KMS-11 (cell line): ENCODE data around the gene SERGEF.

Experiments used
- H2AFZ ChIP-seq: fragments of 200-600 bp; sonication (generic); 2 replicates; pipeline ENCODE4 v1.6.1; 2016; ENCODE audit warnings: antibody characterized with exemption, mixed run types, low read depth
- H3K27ac ChIP-seq: fragments of 200-600 bp; sonication (generic); 2 replicates; pipeline ENCODE4 v1.6.1; 2016; ENCODE audit warnings: mild to moderate bottlenecking, mixed run types
- H3K27me3 ChIP-seq: fragments of 200-600 bp; sonication (generic); 2 replicates; pipeline ENCODE4 v1.6.1; 2017; ENCODE audit warnings: mild to moderate bottlenecking, low read depth, mixed run types, moderate library complexity; ENCODE audit not compliant: insufficient read depth
- H3K36me3 ChIP-seq: fragments of 200-600 bp; sonication (generic); 2 replicates; pipeline ENCODE4 v1.6.1; 2017; ENCODE audit warnings: mild to moderate bottlenecking, mixed run types; ENCODE audit not compliant: insufficient read depth
- H3K4me1 ChIP-seq: fragments of 200-600 bp; sonication (generic); 2 replicates; pipeline ENCODE4 v1.6.1; 2016; ENCODE audit warnings: mild to moderate bottlenecking, low read depth, mixed run types; ENCODE audit not compliant: poor library complexity, severe bottlenecking
- H3K4me2 ChIP-seq: fragments of 200-600 bp; sonication (generic); 2 replicates; pipeline ENCODE4 v1.7.0; 2016; ENCODE audit warnings: mild to moderate bottlenecking, mixed run types
- H3K4me3 ChIP-seq: fragments of 200-600 bp; sonication (generic); IDR thresholded peaks from 2 replicates; pipeline ENCODE4 v1.6.1; 2017; ENCODE audit warnings: low read depth, low read length, mixed read lengths; ENCODE audit not compliant: insufficient read depth
- H3K79me2 ChIP-seq: fragments of 200-600 bp; sonication (generic); 2 replicates; pipeline ENCODE4 v1.6.1; 2016; ENCODE audit warnings: low read depth, mixed run types; ENCODE audit not compliant: insufficient read depth
- H3K9ac ChIP-seq: fragments of 200-600 bp; sonication (generic); 2 replicates; pipeline ENCODE4 v1.6.1; 2016; ENCODE audit warnings: mild to moderate bottlenecking, mixed run types
- H4K20me1 ChIP-seq: fragments of 200-600 bp; sonication (generic); 2 replicates; pipeline ENCODE4 v1.6.1; 2016; ENCODE audit warnings: mild to moderate bottlenecking, mixed run types; ENCODE audit not compliant: insufficient read depth
- CTCF ChIP-seq: fragments of 200-600 bp; sonication (generic); conservative IDR thresholded peaks from 2 replicates; pipeline ENCODE4 v1.6.1; 2017; ENCODE audit warnings: low read depth, mild to moderate bottlenecking, antibody characterized with exemption, low read length, moderate library complexity, mixed read lengths

SERGEF gene

GRCh38 chr11:17767914-17768313 lies 244.9 kb downstream of the SERGEF start:
- H3K27ac ChIP-seq = no peak overlapping the region
- H3K4me1 ChIP-seq = no peaks in the 10 kb centered on the region
- no peaks in the 10 kb centered on the region for H3K27me3 ChIP-seq
- H4K20me1 ChIP-seq = no peaks in the 10 kb centered on the region
- no peaks in the 10 kb centered on the region for H3K36me3 ChIP-seq
- H2AFZ ChIP-seq = no peak overlapping the region
- no peaks in the 10 kb centered on the region for H3K79me2 ChIP-seq
- no peak overlapping the region for H3K4me3 ChIP-seq
- TF ChIP-seq CTCF = no peak
- no peak overlapping the region for H3K4me2 ChIP-seq
- no peak overlapping the region for H3K9ac ChIP-seq

GRCh38 chr11:17767301-17767885 lies 245.5 kb downstream of the SERGEF start:
- H2AFZ ChIP-seq = no peak overlapping the region
- no peak overlapping the region for H3K4me2 ChIP-seq
- no peak overlapping the region for H3K27ac ChIP-seq
- no peaks in the 10 kb centered on the region for H3K4me1 ChIP-seq
- H3K4me3 ChIP-seq = no peak overlapping the region
- H3K9ac ChIP-seq = no peak overlapping the region
- no peaks in the 10 kb centered on the region for H4K20me1 ChIP-seq
- TF ChIP-seq CTCF = no peak
- no peaks in the 10 kb centered on the region for H3K36me3 ChIP-seq
- H3K79me2 ChIP-seq = no peaks in the 10 kb centered on the region
- no peaks in the 10 kb centered on the region for H3K27me3 ChIP-seq

- H3K4me1 ChIP-seq = no peaks in the 10 kb centered on the region
- H3K4me2 ChIP-seq = no peak overlapping the region
- H4K20me1 ChIP-seq = no peaks in the 10 kb centered on the region
- H2AFZ ChIP-seq = no peak overlapping the region
- H3K27me3 ChIP-seq = no peaks in the 10 kb centered on the region
- H3K4me3 ChIP-seq = no peak overlapping the region
- no peak overlapping the region for H3K27ac ChIP-seq
- H3K36me3 ChIP-seq = no peaks in the 10 kb centered on the region
- no peak for TF ChIP-seq CTCF
- H3K9ac ChIP-seq = no peak overlapping the region
- H3K79me2 ChIP-seq = no peaks in the 10 kb centered on the region
Observed at GRCh38 chr11:17766590-17766989, 246.3 kb downstream of the SERGEF start.

- no peaks in the 10 kb centered on the region for H3K27me3 ChIP-seq
- no peak overlapping the region for H3K4me2 ChIP-seq
- no peak overlapping the region for H2AFZ ChIP-seq
- no peak overlapping the region for H3K9ac ChIP-seq
- no peak overlapping the region for H3K27ac ChIP-seq
- no peak overlapping the region for H3K4me3 ChIP-seq
- no peak for TF ChIP-seq CTCF
- H3K36me3 ChIP-seq = no peaks in the 10 kb centered on the region
- no peaks in the 10 kb centered on the region for H3K79me2 ChIP-seq
- no peaks in the 10 kb centered on the region for H3K4me1 ChIP-seq
- no peaks in the 10 kb centered on the region for H4K20me1 ChIP-seq
Observed at GRCh38 chr11:17766073-17766359, 246.8 kb downstream of the SERGEF start.
